NCI-H146 (cell line): ENCODE measurements around the gene TAF8.
"Not testable (repeated sequence)": the region's sequence is repeated elsewhere in the genome, so short reads cannot be mapped to it uniquely, and the experiment has no call there.

Experiments used
- DNase-seq: peaks from one replicate; lab custom pipeline; 2025; lab: John Stamatoyannopoulos, UW

The TAF8 gene

GRCh38 chr6:42050297-42051267 is at the start of gene TAF8:
Gene TAF8, plus strand, starts transcription at chr6:42050524. Its CDS starts 18 bp downstream, at chr6:42050542.
- DNase-seq, result peak; percentile 95

- no peak for DNase-seq
Measured at GRCh38 chr6:42001506-42001905, 48.8 kb upstream of the TAF8 start.

GRCh38 chr6:42003658-42004057 is 46.7 kb upstream of the TAF8 start:
- DNase-seq, result not testable (repeated sequence)

- DNase-seq, result no peak
Measured at GRCh38 chr6:42007286-42008137, 42.8 kb upstream of the TAF8 start.

GRCh38 chr6:42008138-42008528 is 42.2 kb upstream of the TAF8 start:
- not testable (repeated sequence) for DNase-seq

GRCh38 chr6:42009844-42010184 is 40.5 kb upstream of the TAF8 start:
- no peak for DNase-seq

GRCh38 chr6:42010185-42010891 is 40.0 kb upstream of the TAF8 start:
- DNase-seq, result peak; percentile 83

GRCh38 chr6:42010909-42011308 is 39.4 kb upstream of the TAF8 start:
- DNase-seq, result no peak

- DNase-seq, result no peak
Measured at GRCh38 chr6:42012501-42013133, 37.7 kb upstream of the TAF8 start.

- no peak for DNase-seq
Measured at GRCh38 chr6:42013134-42013516, 37.2 kb upstream of the TAF8 start.

- no peak for DNase-seq
Measured at GRCh38 chr6:42017021-42017643, 33.2 kb upstream of the TAF8 start.

- no peak for DNase-seq
Measured at GRCh38 chr6:42020967-42021366, 29.4 kb upstream of the TAF8 start.

GRCh38 chr6:42021847-42022754 is 28.2 kb upstream of the TAF8 start:
- peak; percentile 48 for DNase-seq

GRCh38 chr6:42022755-42023384 is 27.5 kb upstream of the TAF8 start:
- peak; percentile 48 for DNase-seq

GRCh38 chr6:42025066-42025844 is 25.1 kb upstream of the TAF8 start:
- no peak for DNase-seq

- DNase-seq, result no peak
Measured at GRCh38 chr6:42025845-42026243, 24.5 kb upstream of the TAF8 start.

GRCh38 chr6:42026540-42026939 is 23.8 kb upstream of the TAF8 start:
- DNase-seq, result no peak

- no peak for DNase-seq
Measured at GRCh38 chr6:42028234-42029061, 21.9 kb upstream of the TAF8 start.
